Osteoblast (primary cell): ENCODE measurements around the gene PRXL2B. TPM values are rescaled to one million over a fixed set of nuclear protein-coding genes. Genes with fewer than 3 reads are reported as not detected.

Source experiments
- DNase-seq: peaks from one replicate; pipeline ENCODE4 v3.0.0; 2011; ENCODE audit warnings: low spot score, mixed read lengths; ENCODE audit not compliant: insufficient read length; ENCODE audit errors: missing footprints
- H2AFZ ChIP-seq: 2 replicates; pipeline ENCODE4 v1.6.0; 2011; ENCODE audit warnings: mild to moderate bottlenecking, low read length
- H3K27ac ChIP-seq: 2 replicates; pipeline ENCODE4 v1.5.1; 2011; ENCODE audit warnings: mild to moderate bottlenecking, low read depth, low read length, moderate library complexity
- H3K27me3 ChIP-seq: 2 replicates; pipeline ENCODE4 v1.6.0; 2012; ENCODE audit warnings: mild to moderate bottlenecking, control low read depth, inconsistent platforms, low read length, moderate library complexity; ENCODE audit not compliant: insufficient read depth
- H3K36me3 ChIP-seq: 2 replicates; pipeline ENCODE4 v1.5.1; 2011; ENCODE audit warnings: mild to moderate bottlenecking, low read length, control low read depth, moderate library complexity; ENCODE audit not compliant: insufficient read depth
- H3K4me1 ChIP-seq: 2 replicates; pipeline ENCODE4 v1.5.1; 2011; ENCODE audit warnings: mild to moderate bottlenecking, low read length, control low read depth, moderate library complexity; ENCODE audit not compliant: insufficient read depth
- H3K4me2 ChIP-seq: 2 replicates; pipeline ENCODE4 v1.6.0; 2011; ENCODE audit warnings: mild to moderate bottlenecking, low read length; ENCODE audit not compliant: insufficient read depth
- H3K4me3 ChIP-seq: fragments of 200-600 bp; sonication (generic); 3 replicates; pipeline ENCODE4 v1.5.1; 2012; ENCODE audit warnings: mild to moderate bottlenecking, low read length, inconsistent platforms; ENCODE audit not compliant: insufficient read depth
- H3K79me2 ChIP-seq: 2 replicates; pipeline ENCODE4 v1.6.0; 2012; ENCODE audit warnings: mild to moderate bottlenecking, low read length, control low read depth, inconsistent platforms; ENCODE audit not compliant: insufficient read depth
- H3K9me3 ChIP-seq: 2 replicates; pipeline ENCODE4 v1.5.1; 2011; ENCODE audit warnings: low read depth, low read length, control low read depth
- H4K20me1 ChIP-seq: 2 replicates; pipeline ENCODE4 v1.6.0; 2012; ENCODE audit warnings: mild to moderate bottlenecking, low read length, control low read depth; ENCODE audit not compliant: insufficient read depth
- total RNA-seq: library from RNA; depleted of rRNA; stranded (reverse); fragments of >200 nt; gene quantifications from 2 replicates; pipeline ENCODE4 v1.2.3, GENCODE V29; 2012
- TF ChIP-seq, protein P1 (sequence below): IDR thresholded peaks from 2 replicates; pipeline ENCODE4 v1.5.1; 2011; ENCODE audit warnings: mild to moderate bottlenecking, low read depth, low read length, moderate library complexity; ENCODE audit errors: extremely low read depth

Gene PRXL2B
- total RNA-seq, 1 donor, result 8.0 TPM

DNA sequence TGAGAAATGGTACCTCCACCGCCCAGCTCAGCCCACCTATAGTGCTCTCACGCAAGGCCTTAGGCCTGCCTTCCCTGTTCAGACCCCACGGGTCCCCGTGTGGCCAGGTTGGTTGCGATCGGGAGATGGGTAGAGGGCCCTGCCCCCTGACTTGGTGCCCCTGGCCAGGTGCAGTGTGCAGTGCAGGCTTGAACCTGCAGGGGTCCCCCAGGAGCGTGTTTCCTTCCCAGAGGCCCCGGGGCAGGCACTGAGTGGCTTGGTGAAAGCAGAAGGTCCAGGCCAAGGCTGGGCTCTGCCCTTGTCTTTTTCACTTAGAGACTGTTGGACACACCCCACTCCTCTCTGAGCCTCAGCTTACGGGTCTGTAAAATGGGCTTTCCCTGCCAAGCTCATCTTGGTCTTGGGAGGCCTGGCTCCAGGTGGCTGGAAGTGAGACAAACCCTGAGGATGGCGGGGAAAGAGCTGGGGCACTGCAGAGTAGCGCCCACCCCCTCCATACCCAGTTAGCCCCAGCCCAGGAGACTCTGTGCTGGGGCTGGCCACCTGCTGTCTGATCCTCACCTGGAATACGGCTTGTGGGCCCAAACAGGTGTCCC lies 47.2 kb upstream of the PRXL2B start:
- Histone ChIP-seq H3K27me3 (peaks cover 2% of the 10 kb centered on the region), H3K36me3 (no peaks in the 10 kb centered on the region), H3K4me2 (no peak overlapping the region), H3K9me3 (no peaks in the 10 kb centered on the region), H2AFZ (no peak overlapping the region), H4K20me1 (no peaks in the 10 kb centered on the region), H3K4me1 (peaks cover 7% of the 10 kb centered on the region), H3K4me3 (no peak overlapping the region), H3K79me2 (no peaks in the 10 kb centered on the region), H3K27ac (no peak overlapping the region)
- no peak for DNase-seq
- TF ChIP-seq, protein P1, sequence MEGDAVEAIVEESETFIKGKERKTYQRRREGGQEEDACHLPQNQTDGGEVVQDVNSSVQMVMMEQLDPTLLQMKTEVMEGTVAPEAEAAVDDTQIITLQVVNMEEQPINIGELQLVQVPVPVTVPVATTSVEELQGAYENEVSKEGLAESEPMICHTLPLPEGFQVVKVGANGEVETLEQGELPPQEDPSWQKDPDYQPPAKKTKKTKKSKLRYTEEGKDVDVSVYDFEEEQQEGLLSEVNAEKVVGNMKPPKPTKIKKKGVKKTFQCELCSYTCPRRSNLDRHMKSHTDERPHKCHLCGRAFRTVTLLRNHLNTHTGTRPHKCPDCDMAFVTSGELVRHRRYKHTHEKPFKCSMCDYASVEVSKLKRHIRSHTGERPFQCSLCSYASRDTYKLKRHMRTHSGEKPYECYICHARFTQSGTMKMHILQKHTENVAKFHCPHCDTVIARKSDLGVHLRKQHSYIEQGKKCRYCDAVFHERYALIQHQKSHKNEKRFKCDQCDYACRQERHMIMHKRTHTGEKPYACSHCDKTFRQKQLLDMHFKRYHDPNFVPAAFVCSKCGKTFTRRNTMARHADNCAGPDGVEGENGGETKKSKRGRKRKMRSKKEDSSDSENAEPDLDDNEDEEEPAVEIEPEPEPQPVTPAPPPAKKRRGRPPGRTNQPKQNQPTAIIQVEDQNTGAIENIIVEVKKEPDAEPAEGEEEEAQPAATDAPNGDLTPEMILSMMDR, result peak; percentile 15

DNA sequence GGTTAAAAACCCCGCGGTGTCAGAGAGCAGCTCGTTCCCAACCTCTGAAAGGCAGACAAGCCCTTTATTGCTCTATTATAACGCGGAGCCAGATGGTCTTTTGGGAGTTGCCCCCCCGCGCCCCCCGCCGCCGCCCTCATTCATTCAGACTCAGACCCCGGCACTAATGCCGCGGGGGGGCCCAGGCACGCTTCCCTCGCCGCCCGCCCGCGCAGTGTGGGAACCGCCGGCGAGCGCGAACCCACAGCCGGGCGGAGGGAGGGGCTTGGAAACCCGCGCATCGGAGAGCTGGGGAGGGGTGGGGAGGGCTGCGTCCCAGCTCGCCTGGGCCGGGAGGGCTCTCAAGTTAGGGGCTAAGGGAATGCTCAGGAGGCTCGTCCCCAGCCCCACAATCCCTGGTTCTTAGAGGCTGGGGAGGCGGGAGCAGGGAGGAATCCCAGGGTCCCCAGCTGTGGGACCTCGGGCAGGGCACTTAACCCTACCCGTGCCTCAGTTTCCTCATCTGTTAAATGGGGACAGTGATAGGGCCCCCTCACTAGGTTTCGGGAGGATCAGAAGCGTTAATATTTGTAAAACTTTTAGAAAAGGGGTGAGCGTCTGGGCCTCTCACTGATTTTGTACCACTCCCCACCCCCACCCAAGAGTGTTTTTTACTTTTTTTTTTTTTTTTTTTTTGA lies 45.6 kb upstream of the PRXL2B start:
- Histone ChIP-seq H3K79me2 (no peaks in the 10 kb centered on the region), H3K4me3 (no peak overlapping the region), H2AFZ (no peak overlapping the region), H3K4me2 (no peak overlapping the region), H3K36me3 (no peaks in the 10 kb centered on the region), H4K20me1 (no peaks in the 10 kb centered on the region), H3K27me3 (peaks cover 2% of the 10 kb centered on the region), H3K4me1 (no peaks in the 10 kb centered on the region), H3K27ac (no peak overlapping the region), H3K9me3 (no peaks in the 10 kb centered on the region)
- TF ChIP-seq, protein P1, result no peak
- DNase-seq, result no peak

DNA sequence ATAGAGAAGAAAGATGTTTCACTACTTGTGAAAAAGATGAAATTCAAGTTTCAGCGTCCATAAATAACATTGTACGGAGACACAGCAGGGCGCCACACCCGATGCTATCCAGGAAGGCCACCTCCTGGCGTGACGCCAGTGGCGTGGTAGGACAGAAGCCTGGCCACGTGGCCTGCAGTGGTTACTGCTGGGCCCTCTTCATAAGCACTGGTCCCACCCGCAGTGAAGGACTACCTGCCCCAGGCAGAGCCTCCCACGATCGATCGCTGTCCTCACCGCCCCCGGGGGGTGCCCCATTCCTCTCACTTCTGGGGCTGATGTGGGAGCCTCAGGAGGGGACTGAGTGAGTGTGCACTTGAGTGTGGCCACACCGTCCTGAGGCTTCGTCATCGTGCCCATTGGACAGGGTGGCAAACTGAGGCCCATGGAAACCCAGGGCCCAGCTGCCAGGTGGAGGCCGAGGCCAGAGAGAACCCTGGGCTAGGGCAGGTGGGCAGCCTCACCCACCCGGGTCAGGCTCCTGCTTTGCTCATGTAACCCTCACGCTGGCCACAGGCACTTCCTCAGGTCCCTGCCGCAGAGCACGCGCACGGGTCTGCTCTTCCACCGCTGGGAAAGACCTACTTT lies 44.8 kb upstream of the PRXL2B start:
- no peak overlapping the region for H2AFZ ChIP-seq
- H3K79me2 ChIP-seq, result no peaks in the 10 kb centered on the region
- H3K4me2 ChIP-seq, result no peak overlapping the region
- H3K27me3 ChIP-seq, result peaks cover 2% of the 10 kb centered on the region
- no peaks in the 10 kb centered on the region for H4K20me1 ChIP-seq
- TF ChIP-seq, protein P1, result no peak
- H3K27ac ChIP-seq, result no peak overlapping the region
- no peaks in the 10 kb centered on the region for H3K9me3 ChIP-seq
- peak; percentile 90 for DNase-seq
- H3K36me3 ChIP-seq, result no peaks in the 10 kb centered on the region
- H3K4me1 ChIP-seq, result peaks cover 1% of the 10 kb centered on the region
- H3K4me3 ChIP-seq, result no peak overlapping the region

DNA sequence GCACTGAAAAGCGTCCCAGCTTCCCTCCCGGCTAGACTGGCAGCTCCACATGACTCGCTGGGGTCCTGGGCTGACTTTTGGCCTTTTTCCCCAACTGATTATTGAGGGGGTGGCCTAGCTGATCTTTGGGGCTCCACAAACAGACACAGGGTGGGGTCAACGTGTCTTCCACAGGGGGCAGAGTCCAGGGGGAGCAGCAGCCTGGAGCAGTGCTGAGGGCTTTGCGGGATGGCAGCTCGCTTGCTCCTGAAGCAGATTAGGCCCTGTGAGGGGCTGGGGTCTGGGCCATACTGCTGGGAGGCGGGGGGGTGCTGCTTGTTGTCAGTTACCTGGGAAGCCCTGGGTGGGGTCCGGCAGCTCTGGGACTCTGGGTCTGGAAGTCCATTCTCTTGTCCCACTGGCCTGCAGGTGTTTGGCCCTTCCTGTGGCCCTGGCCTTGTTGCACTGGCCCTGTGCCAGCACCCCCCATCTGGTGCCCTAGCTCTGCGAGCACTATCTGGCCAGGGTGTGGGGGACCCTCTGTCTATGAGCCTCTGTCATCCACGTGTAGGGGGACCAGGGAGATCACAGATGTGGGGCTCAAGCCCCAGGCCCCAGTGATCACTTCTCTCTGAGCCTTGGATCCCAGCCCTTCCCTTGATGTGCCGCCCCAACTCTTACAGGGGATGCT lies 44.2 kb upstream of the PRXL2B start:
- H2AFZ ChIP-seq, result no peak overlapping the region
- TF ChIP-seq, protein P1, result no peak
- DNase-seq, result peak; percentile 82

More for the DNA sequence above, 44.2 kb upstream of the PRXL2B start:
- Histone ChIP-seq H3K4me3 (no peak overlapping the region), H3K27ac (no peak overlapping the region), H4K20me1 (no peaks in the 10 kb centered on the region), H3K27me3 (peaks cover 2% of the 10 kb centered on the region), H3K36me3 (no peaks in the 10 kb centered on the region), H3K4me1 (peaks cover 4% of the 10 kb centered on the region), H3K4me2 (no peak overlapping the region), H3K9me3 (no peaks in the 10 kb centered on the region), H3K79me2 (no peaks in the 10 kb centered on the region)
